SIG-M5 treated with dmso at 0.1 percent for 504 hours (cell line): ENCODE measurements around the gene LRRC15.

Experiments
- DNase-seq: peaks from one replicate; lab custom pipeline; 2025; ENCODE audit not compliant: unreplicated experiment; lab: John Stamatoyannopoulos, UW

LRRC15 gene

DNA sequence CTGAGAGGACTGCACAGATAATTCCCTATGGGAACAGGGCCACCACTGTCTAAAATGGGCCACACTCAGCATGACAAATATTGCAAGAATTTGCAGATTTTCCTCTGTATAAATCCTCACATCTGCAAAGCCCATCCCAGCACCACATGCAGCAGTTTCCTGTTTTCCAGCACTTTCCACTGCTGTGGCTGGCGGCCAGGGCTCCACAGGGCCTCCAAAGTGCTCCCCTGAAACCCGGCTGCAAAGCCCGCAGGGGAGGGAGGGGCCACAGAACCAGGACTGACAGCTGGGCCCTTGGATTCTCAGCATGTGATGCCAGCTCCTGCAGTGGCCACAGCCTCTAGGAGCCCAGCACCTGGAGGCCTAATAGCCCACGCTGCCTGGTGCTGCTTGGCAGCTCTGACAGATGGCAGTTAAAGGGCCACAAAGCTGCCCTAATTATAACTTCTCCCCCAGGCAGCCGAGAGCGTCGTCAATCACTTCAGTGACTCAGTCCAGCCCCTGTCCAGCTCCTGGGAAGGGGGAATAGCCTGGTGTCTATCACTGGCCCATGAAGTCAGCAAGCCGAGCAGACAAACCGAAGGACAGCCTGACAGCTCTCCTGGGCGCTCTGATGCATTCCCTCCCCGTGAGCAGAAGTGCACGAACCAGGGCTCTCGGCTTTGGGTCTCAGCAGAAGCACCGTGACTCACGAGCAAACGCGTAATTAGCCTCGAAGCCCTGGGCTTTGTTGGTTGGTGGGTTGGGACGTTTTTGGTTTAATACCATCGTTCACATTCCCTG lies 4.7 kb downstream of the LRRC15 start:
- no peak for DNase-seq

DNA sequence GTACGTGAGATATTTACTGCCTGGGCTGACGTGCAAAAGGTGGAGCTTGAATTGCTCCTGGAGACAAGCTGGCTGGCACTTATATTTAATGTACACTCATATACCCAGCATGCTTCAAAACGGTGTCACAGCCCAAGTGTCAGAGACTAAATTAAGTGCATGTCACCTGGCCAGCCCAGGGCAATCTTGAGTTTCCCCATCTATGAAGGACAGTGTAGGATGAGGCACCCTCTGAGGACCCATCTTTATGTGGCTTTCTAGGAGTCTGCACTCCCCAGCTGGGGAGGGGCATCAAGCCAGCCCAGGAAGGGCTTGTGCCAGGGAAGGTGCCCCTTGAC lies 5.3 kb downstream of the LRRC15 start:
- no peak for DNase-seq

DNA sequence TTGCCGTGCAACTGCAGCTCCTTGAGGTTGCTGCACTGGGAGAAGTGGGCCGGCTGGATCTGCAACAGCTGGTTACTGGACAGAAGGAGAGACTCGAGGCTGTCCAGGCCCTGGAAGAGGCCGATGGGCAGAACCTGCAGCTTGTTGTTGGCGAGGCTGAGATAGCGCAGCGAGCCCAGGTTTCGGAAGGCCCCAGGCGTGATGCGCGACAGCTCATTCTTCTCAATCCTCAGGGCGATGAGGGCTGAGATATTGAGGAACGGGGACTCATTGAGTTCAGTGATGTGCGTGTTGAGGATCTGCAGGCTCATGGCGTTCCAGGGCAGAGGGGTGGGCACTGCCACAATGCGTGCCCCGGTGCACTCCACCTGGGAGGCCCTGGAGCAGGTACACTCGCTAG lies 9.0 kb downstream of the LRRC15 start:
- no peak for DNase-seq

DNA sequence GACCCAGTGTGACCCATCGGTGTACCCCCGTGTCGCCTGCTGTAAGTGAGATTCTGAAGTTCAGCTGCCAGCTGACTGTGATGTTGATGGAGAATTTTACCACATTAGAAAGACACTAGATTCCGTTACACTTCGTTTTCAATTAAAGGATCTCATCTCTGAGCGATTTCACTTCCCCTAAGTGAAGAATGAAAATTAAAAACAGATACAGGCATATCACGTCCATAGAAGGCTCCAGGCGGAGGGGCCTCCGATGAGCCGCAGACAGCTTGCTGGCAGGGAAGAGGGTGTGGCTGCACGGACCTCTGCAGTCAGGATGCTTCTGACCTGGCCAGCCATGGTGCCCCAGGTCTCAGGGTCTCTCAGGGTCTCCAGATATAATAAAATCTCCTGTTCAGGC lies 11.9 kb downstream of the LRRC15 start:
- no peak for DNase-seq

DNA sequence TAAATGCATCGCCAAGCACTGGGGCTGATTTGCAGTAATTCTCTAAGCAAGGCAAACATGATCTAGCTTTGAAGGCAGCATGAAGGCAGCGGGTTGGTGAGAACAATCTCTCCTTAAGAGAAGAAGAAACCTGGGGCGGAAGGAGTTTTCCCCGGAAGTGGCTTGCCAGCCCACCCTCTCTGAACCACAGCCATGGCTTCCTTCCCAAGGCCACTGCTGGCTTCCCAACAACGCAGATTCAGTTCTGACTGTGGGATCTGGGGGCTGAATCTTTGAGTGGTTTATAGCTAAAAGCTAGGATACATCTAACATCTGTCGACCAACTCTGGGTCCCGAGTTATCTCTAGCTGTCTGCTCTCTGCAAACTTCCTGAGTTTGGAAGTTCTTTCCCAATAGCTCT lies 14.2 kb downstream of the LRRC15 start:
- no peak for DNase-seq

DNA sequence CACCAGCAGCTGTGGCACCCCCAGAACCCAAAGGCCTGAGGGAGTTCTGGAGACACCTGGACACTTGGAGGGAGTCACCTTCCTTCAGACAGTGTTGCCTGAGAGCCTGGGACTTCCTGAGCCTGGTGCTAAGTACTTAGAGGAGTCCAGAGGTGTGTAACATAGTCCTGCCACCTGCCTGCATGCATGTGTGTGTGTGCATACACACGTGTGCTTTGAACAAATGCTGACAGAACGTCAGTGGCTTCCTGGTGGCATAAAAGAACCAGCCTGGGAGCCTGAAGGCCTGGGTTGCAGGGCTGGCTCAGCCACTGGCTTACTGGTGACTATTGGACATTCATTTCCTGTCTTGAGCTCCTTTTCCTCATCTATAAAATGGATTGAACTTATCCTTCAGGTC lies 15.2 kb downstream of the LRRC15 start:
- no peak for DNase-seq

DNA sequence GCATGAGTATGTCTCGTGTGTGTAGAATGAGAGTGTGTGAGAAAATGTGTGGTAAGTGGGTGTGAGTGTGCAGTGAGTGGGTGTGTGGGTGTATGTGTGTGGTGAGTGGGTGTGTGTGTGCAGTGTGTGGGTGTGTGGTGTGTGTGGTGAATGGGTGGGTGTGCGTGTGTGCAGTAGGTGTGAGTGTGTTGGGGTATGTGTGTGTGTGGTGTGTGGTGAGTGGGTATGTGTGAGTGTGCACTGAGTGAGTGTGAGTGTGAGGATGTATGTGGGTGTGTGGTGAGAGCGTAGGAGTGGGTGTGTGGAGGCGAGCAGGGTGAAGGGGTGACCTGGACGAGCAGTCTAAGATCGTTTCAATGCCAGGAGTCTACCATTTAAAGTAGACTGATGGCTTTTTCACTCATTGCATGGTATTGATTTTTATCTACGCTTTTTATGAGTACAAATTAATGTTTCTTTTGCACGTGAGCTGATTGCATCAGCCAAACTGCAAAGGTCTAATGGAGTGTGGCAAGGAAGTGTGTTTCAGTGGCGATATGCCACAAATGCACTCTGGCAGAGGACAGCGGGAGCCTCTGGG lies 16.8 kb downstream of the LRRC15 start:
- no peak for DNase-seq

DNA sequence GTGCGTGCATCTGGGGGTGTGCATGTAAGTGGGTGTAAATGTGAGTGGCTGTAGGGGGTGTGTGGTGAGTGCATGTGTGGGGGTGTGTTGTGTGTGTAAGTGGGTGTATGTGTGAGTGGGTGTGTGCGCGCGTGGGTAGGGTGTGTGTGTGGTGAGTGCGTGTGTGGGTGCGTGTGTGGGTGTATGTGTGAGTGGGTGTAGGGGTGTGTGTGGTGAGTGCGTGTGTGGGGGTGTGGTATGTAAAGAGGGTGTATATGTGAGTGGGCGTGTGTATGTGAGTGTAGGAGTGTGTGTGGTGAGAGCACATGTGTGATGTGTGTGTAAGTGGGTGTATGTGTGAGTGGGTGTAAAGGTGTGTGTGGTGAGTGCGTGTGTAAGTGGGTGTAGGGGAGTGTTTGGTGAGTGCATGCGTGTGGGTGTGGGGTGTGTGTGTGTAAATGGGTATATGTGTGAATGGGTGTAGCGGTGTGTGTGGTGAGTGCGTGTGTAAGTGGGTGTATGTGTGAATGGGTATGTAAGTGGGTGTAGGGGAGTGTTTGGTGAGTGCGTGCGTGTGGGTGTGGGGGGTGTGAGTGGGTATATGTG lies 17.5 kb downstream of the LRRC15 start:
- no peak for DNase-seq

DNA sequence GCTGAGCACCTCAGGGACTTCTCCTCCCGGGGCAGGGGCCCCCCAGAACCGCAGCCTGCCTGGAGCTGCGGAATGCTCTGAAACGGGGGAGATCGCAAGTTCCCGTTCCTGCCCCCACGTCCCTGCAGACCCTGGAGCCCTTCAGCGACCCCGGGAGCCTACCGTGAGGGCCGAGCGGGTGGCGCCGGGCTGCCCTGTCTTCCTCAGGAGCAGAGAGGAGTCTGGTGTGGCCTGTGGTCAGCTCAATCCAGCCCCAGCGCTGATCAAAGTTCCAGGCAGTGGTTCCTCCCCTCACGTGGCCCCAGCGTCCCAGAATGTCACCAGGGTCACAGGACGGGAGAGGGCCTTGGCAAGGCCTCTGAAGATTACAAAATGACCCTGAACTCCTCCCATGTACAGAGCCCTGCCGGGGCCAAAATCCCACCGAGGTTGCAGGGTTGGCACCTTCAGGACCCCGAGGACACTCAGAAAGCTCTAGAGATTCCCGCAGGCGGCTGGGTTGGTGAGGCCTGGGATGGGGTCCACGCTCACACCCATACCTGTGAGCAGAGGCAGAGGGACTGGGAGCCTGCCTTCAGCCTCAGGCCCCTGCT lies 18.4 kb downstream of the LRRC15 start, which contains the start of gene CPN2:
CPN2 (minus strand) TSS at position 249 of the 593 bp plus-strand sequence. CDS start 8,626 bp downstream, outside the sequence.
- DNase-seq: no peak

DNA sequence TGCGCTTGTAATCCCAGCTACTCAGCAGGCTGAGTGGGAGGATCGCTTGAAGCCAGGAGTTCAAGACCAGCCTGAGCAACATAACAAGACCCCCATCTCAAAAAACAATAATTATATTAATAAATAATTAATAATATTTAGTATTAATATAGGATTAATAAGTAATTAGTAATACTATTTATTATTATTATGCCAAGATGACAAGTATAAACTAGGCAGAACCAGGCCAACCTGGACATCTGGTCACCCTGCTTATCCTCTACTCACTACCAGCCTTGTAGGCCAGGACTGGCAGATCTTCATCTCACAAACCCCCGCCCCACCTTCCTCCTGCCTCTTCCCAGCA lies 18.8 kb downstream of the LRRC15 start:
- DNase-seq: no peak

DNA sequence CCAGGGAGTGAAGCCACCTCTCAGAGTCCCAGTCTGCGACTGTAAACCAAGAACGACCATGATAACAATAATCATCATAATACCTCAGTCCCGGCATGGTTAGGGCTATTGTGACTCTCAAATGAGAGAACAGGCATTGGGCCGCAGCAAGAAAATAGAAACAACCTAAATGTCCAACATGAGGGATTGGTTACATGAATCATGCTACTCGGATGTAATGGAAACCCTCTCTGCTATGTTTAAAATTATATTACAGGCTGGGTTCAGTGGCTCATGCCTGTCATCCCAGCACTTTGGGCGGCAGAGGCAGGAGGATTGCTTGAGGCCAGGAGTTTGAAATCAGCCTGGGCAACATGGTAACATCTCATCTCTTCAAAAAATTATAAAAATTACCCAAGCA lies 21.2 kb downstream of the LRRC15 start:
- DNase-seq: no peak

DNA sequence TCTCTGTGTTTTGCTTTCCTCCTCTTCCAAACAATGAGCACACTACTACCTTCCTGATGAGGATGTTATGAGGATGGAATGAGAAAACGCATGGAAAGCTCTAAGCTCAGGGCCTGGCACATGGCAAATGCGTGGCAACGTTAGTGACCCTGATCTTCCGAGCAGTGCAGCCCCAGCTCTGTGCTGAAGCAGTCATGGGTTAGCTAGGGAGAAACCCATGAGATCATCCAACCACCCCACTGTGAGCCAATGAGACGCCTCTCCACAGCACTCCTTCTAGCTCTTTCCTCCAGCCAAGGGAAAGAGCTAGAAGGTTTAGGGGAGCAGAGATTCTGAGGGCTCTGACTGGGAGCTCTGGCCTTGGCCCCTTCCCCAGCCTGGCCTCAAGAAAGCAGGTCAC lies 22.9 kb downstream of the LRRC15 start:
- no peak for DNase-seq

DNA sequence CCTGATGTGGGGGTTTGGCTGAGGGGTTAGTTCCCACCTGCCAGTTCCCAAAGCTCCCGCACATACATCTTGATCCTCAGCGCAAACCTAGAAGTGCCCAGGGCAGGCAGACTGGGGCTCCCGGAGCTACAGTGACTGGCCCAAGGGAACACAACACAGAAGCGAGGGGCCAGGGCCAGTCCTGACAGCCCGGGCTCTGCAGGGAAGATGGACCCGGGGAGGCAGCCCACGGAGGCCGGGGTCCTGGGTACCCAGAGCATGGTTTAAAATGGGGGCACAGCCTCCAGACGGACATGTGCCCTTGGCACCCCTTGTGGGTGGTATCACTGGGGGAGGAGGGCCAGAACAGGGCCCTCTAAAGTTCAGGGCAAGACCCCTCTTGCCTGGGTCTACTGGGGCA lies 23.5 kb downstream of the LRRC15 start:
- DNase-seq: no peak

DNA sequence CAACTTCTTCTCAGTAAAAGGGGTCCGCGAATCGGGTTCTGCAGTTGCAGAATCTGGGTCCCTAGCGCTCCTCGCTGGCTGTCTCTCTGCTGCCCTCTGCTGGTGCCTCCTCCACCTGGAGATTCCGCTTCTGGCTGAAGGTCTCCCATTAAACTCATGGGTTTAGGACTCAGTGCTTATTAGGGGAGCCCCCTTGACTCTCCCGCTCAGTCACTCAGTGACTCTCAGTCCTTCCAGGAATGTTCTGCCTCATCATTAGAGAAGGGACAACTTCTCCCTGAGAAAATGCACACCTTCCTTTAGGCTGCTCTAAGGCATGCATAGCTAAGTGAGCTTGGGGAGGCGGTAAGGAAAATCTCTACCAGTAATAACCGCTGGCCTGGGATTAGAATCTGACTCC lies 25.5 kb downstream of the LRRC15 start:
- peak; percentile 59 for DNase-seq

DNA sequence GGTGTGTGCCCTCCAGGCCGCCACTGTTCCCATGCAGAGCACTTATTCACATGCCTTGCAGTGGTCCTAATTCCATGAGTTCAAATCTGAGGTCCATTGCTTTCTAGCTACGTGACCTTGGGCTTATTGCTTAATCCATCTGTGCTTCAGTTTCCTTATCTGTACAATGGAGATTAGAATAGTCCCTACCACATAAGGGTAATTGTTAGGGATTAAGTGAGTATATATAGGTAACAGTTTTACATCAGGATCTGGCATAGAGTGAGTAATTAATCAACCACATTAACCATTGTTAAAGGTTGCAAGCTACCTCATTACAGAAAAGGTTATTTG lies 26.0 kb downstream of the LRRC15 start:
- no peak for DNase-seq

DNA sequence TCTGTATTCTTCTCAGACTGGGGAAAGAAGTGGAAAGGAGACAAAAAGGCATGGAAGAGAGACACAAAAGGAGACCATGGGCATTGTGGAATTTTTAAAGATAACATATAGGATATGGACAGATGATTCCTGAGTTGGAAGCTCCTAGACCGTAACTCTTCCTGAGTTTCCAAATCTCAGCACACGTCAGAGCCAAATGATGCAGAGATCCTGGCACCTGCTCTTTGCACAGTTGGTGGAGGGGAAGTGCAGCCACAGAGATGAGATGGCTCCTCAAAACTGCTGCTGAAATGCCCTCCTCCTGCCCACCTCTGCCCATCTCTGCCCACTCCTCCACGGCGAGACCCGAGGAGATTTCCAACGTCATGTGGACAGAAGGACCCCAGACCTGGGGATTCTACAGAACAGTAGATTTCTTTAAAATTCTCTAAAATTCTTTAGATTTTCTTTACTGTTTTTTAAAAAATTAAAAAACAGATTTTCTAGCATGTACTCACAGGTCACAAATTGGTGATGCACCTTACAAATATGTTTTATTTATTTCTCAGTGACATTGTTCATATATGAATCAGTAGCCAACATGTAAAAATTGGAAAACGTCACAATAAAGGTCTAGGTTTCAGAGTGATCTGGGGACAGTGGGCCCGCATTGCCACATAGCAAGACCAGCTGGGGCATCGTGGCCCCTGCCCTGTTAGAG lies 26.5 kb downstream of the LRRC15 start:
- no peak for DNase-seq

DNA sequence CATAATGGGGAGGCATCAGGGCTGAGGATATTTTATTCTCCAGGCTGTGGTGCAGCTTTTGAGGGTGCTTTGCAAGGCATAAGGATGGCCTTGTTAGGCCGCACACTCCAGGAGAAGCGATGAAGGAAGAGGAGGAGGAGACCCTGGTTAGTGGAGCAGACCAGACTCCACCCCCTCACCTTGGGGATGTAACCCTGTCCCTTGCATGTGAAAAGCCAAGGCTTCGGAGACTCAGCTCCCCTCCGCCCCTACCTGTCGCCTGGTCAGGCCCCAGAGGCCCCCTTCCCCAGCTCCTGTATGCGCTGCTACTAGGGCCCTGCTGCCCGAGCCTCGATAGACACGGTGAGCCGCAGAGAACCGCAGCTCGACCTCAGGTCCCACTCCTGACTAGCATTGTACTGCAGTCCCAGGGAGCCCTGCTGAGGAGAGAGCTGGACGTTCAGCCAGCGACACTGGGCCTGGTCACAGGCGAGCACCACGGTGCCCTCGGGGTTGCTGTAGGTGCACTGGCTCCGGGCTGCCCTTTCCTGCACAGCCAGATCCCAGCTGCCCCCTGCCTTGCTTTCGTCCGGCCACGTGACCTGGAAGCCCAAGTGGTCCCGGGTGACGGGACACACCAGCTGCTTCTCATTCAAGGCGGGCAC lies 28.7 kb downstream of the LRRC15 start:
- no peak for DNase-seq

DNA sequence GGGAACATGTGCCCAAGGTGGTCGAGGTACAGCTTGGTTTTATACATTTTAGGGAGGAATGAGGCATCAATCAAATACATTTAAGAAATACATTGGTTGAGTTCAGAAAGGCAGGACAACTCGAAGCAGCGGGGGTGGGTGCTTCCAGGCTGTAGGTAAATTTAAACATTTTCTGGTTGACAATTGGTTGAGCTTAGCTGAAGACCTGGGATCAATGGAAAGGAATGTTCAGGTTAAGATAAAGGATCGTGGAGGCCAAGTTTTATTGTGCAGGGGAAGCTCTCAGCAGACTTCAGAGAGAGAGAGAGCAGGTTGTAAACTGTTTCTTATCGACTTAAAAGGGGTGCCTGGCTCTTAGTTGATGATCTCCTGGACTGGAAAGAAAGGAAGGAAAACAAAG lies 29.7 kb downstream of the LRRC15 start:
- no peak for DNase-seq

DNA sequence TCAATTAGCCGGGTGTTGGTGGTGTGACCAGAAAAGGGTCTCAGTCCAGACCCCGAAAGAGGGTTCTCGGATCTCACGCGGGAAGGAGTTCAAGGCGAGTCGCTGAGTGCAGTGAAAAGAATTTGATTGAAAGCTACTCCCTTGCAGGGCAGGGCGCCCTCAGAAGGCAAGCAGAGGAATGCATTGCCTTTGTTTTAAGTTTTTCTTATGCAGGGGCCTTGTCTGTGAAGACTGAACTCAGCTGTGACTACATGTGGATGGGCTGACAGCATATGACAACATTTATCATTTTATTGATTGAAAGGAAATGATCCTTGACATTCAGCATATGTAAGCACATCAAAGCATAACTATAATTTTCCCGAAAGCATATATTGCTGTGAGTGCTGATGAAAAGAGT lies 30.2 kb downstream of the LRRC15 start:
- peak; percentile 16 for DNase-seq

DNA sequence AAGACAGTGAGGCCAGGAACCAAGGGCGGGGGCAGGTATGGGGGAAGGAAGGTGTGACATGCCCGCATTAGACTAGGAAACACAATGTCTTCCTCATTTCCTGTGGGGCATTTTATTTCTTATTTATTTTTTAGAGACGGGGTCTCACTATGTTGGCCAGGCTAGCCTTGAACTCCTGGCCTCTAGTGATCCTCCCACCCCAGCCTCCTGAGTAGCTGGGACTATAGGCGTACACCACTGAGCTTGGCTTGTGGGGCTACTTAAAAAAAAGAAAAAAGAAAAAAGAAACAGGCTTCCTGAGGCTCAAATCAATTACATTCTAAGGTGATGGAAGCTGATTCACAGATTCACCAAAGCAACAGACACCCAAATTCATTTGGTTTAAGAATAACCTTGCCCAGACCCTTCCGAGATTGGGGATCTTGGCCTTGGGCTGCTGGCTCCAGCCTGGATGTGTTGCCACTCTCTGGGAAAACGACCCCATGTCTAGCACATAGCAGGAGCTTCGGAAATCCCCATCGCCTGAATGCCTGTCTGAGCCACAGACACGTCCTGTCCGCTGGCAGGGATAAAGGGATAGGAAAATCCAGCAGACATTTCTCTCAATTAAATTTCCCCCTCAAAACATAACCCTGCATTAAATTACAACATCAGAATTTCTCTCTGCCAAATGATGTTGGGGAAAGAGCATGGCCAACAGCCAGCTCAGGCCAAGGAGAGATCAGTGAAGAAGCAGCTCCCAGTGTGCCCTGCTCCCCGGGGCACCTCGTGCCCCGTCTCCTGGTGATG lies 31.4 kb downstream of the LRRC15 start:
- DNase-seq: no peak
